Measurements from ENCODE around the gene LAMA2.
A peak's percentile ranks its signal among the peaks of the same experiment; 100 is the strongest.

LAMA2 gene

GRCh38 chr6:129364037-129364436 is 481.1 kb downstream of the LAMA2 start:
- CTCF ChIA-PET: interaction anchor here (1.2 kb wide), 1 partner anchor 34 kb away, joined by 3 read pairs; no protein-coding TSS in a partner anchor
- Histone ChIP-seq H3K4me1 (ENCODE audit: control extremely low read depth in 1 of 4, control insufficient read depth in 4 of 4, insufficient read depth in 4 of 4, low read length in 3 of 4) (no peaks in the 10 kb centered on the region), H3K36me3 (ENCODE audit: control insufficient read depth in 4 of 4, insufficient read depth in 4 of 4, low read length in 3 of 4) (no peaks in the 10 kb centered on the region), H3K4me3 (ENCODE audit: control insufficient read depth in 1 of 7, extremely low read depth in 1 of 7, insufficient read depth in 4 of 7, low read depth in 2 of 7, low read length in 6 of 7) (no peak overlapping the region), H3K27me3 (replicated peaks in 2 of 5; ENCODE audit: control insufficient read depth in 4 of 5, insufficient read depth in 5 of 5, low read length in 4 of 5) (peaks cover 0 to 2% (median 0%) of the 10 kb centered on the region in 5 experiments), H3K9me3 (ENCODE audit: control extremely low read depth in 1 of 5, control insufficient read depth in 4 of 5, insufficient read depth in 2 of 5, low read depth in 1 of 5, low read length in 4 of 5) (no peaks in the 10 kb centered on the region), H3K27ac (ENCODE audit: insufficient read depth in 1 of 2, low read depth in 1 of 2, low read length in 2 of 2, poor library complexity in 1 of 2, severe bottlenecking in 2 of 2) (no peak overlapping the region)
- DNase-seq: no peak
- WGBS (ENCODE audit: insufficient coverage): 97% methylated on average over 2 of the region's 3 CpGs
- POLR2A ChIA-PET: no interaction called here

GRCh38 chr6:129364767-129365166 is 481.8 kb downstream of the LAMA2 start:
- no peak overlapping the region for H3K27ac ChIP-seq (ENCODE audit: insufficient read depth in 1 of 2, low read depth in 1 of 2, low read length in 2 of 2, poor library complexity in 1 of 2, severe bottlenecking in 2 of 2)
- CTCF ChIA-PET: no interaction called here

GRCh38 chr6:129368076-129368475 is 485.1 kb downstream of the LAMA2 start:
- no peak overlapping the region for H3K4me3 ChIP-seq (ENCODE audit: control insufficient read depth in 1 of 7, extremely low read depth in 1 of 7, insufficient read depth in 4 of 7, low read depth in 2 of 7, low read length in 6 of 7)
- POLR2A ChIA-PET: no interaction called here
- 71% methylated on average over 1 of the region's 1 CpG for WGBS (ENCODE audit: insufficient coverage)
- no peaks in the 10 kb centered on the region for H3K36me3 ChIP-seq (ENCODE audit: control insufficient read depth in 4 of 4, insufficient read depth in 4 of 4, low read length in 3 of 4)
- H3K4me1 ChIP-seq (ENCODE audit: control extremely low read depth in 1 of 4, control insufficient read depth in 4 of 4, insufficient read depth in 4 of 4, low read length in 3 of 4): no peaks in the 10 kb centered on the region
- DNase-seq: peak in 1 of 3 donors; percentile 6
- H3K27me3 ChIP-seq (replicated peaks in 2 of 5; ENCODE audit: control insufficient read depth in 4 of 5, insufficient read depth in 5 of 5, low read length in 4 of 5): peaks cover 0 to 2% (median 0%) of the 10 kb centered on the region in 5 experiments
- no peaks in the 10 kb centered on the region for H3K9me3 ChIP-seq (ENCODE audit: control extremely low read depth in 1 of 5, control insufficient read depth in 4 of 5, insufficient read depth in 2 of 5, low read depth in 1 of 5, low read length in 4 of 5)
- CTCF ChIA-PET: no interaction called here
- no peak overlapping the region for H3K27ac ChIP-seq (ENCODE audit: insufficient read depth in 1 of 2, low read depth in 1 of 2, low read length in 2 of 2, poor library complexity in 1 of 2, severe bottlenecking in 2 of 2)

More at GRCh38 chr6:129364767-129365166, 481.8 kb downstream of the LAMA2 start:
- WGBS (ENCODE audit: insufficient coverage): 100% methylated on average over 2 of the region's 3 CpGs
- no peak overlapping the region for H3K4me3 ChIP-seq (ENCODE audit: control insufficient read depth in 1 of 7, extremely low read depth in 1 of 7, insufficient read depth in 4 of 7, low read depth in 2 of 7, low read length in 6 of 7)
- no peak for DNase-seq
- no peaks in the 10 kb centered on the region for H3K36me3 ChIP-seq (ENCODE audit: control insufficient read depth in 4 of 4, insufficient read depth in 4 of 4, low read length in 3 of 4)
- no peaks in the 10 kb centered on the region for H3K4me1 ChIP-seq (ENCODE audit: control extremely low read depth in 1 of 4, control insufficient read depth in 4 of 4, insufficient read depth in 4 of 4, low read length in 3 of 4)
- POLR2A ChIA-PET: no interaction called here
- H3K27me3 ChIP-seq (replicated peaks in 2 of 5; ENCODE audit: control insufficient read depth in 4 of 5, insufficient read depth in 5 of 5, low read length in 4 of 5): peaks cover 0 to 2% (median 0%) of the 10 kb centered on the region in 5 experiments
- H3K9me3 ChIP-seq (ENCODE audit: control extremely low read depth in 1 of 5, control insufficient read depth in 4 of 5, insufficient read depth in 2 of 5, low read depth in 1 of 5, low read length in 4 of 5): no peaks in the 10 kb centered on the region

GRCh38 chr6:129368970-129369369 is 486.0 kb downstream of the LAMA2 start:
- H3K4me3 ChIP-seq (ENCODE audit: control insufficient read depth in 1 of 7, extremely low read depth in 1 of 7, insufficient read depth in 4 of 7, low read depth in 2 of 7, low read length in 6 of 7): no peak overlapping the region
- POLR2A ChIA-PET: no interaction called here
- WGBS (ENCODE audit: insufficient coverage): 43% methylated on average over 1 of the region's 2 CpGs
- H3K27me3 ChIP-seq (replicated peaks in 2 of 5; ENCODE audit: control insufficient read depth in 4 of 5, insufficient read depth in 5 of 5, low read length in 4 of 5): peaks cover 0 to 2% (median 0%) of the 10 kb centered on the region in 5 experiments
- no peak overlapping the region for H3K27ac ChIP-seq (ENCODE audit: insufficient read depth in 1 of 2, low read depth in 1 of 2, low read length in 2 of 2, poor library complexity in 1 of 2, severe bottlenecking in 2 of 2)
- CTCF ChIA-PET: no interaction called here
- no peaks in the 10 kb centered on the region for H3K36me3 ChIP-seq (ENCODE audit: control insufficient read depth in 4 of 4, insufficient read depth in 4 of 4, low read length in 3 of 4)
- DNase-seq: no peak
- no peaks in the 10 kb centered on the region for H3K9me3 ChIP-seq (ENCODE audit: control extremely low read depth in 1 of 5, control insufficient read depth in 4 of 5, insufficient read depth in 2 of 5, low read depth in 1 of 5, low read length in 4 of 5)
- H3K4me1 ChIP-seq (ENCODE audit: control extremely low read depth in 1 of 4, control insufficient read depth in 4 of 4, insufficient read depth in 4 of 4, low read length in 3 of 4): no peaks in the 10 kb centered on the region

GRCh38 chr6:129369737-129370136 is 486.8 kb downstream of the LAMA2 start:
- Histone ChIP-seq H3K9me3 (ENCODE audit: control extremely low read depth in 1 of 5, control insufficient read depth in 4 of 5, insufficient read depth in 2 of 5, low read depth in 1 of 5, low read length in 4 of 5) (no peaks in the 10 kb centered on the region), H3K27ac (ENCODE audit: insufficient read depth in 1 of 2, low read depth in 1 of 2, low read length in 2 of 2, poor library complexity in 1 of 2, severe bottlenecking in 2 of 2) (no peak overlapping the region), H3K4me1 (ENCODE audit: control extremely low read depth in 1 of 4, control insufficient read depth in 4 of 4, insufficient read depth in 4 of 4, low read length in 3 of 4) (no peaks in the 10 kb centered on the region), H3K27me3 (replicated peaks in 2 of 5; ENCODE audit: control insufficient read depth in 4 of 5, insufficient read depth in 5 of 5, low read length in 4 of 5) (peaks cover 0 to 2% (median 0%) of the 10 kb centered on the region in 5 experiments), H3K4me3 (ENCODE audit: control insufficient read depth in 1 of 7, extremely low read depth in 1 of 7, insufficient read depth in 4 of 7, low read depth in 2 of 7, low read length in 6 of 7) (no peak overlapping the region), H3K36me3 (ENCODE audit: control insufficient read depth in 4 of 4, insufficient read depth in 4 of 4, low read length in 3 of 4) (no peaks in the 10 kb centered on the region)
- no peak for DNase-seq
- CTCF ChIA-PET: interaction anchor here (1.0 kb wide), 1 partner anchor 10 kb away, joined by 4 read pairs; no protein-coding TSS in a partner anchor
- POLR2A ChIA-PET: no interaction called here
- 92% methylated on average over 4 of the region's 5 CpGs for WGBS (ENCODE audit: insufficient coverage)

- Histone ChIP-seq H3K27ac (ENCODE audit: insufficient read depth in 1 of 2, low read depth in 1 of 2, low read length in 2 of 2, poor library complexity in 1 of 2, severe bottlenecking in 2 of 2) (no peak overlapping the region), H3K36me3 (ENCODE audit: control insufficient read depth in 4 of 4, insufficient read depth in 4 of 4, low read length in 3 of 4) (no peaks in the 10 kb centered on the region), H3K4me1 (ENCODE audit: control extremely low read depth in 1 of 4, control insufficient read depth in 4 of 4, insufficient read depth in 4 of 4, low read length in 3 of 4) (no peaks in the 10 kb centered on the region), H3K4me3 (ENCODE audit: control insufficient read depth in 1 of 7, extremely low read depth in 1 of 7, insufficient read depth in 4 of 7, low read depth in 2 of 7, low read length in 6 of 7) (no peak overlapping the region), H3K27me3 (replicated peaks in 2 of 5; ENCODE audit: control insufficient read depth in 4 of 5, insufficient read depth in 5 of 5, low read length in 4 of 5) (peaks cover 0 to 2% (median 0%) of the 10 kb centered on the region in 5 experiments), H3K9me3 (ENCODE audit: control extremely low read depth in 1 of 5, control insufficient read depth in 4 of 5, insufficient read depth in 2 of 5, low read depth in 1 of 5, low read length in 4 of 5) (no peaks in the 10 kb centered on the region)
- WGBS (ENCODE audit: insufficient coverage): 17% methylated on average over 8 of the region's 9 CpGs
- ChIA-PET POLR2A (no interaction called here), CTCF (interaction anchor here (0.8 to 1.0 kb wide), 3 partner anchors 9 to 934 kb away, joined by 3 to 4 read pairs (median 4); no protein-coding TSS in a partner anchor)
- DNase-seq: peak; percentile 20 to 50 (median 46)
Measured at GRCh38 chr6:129370268-129370916, 487.5 kb downstream of the LAMA2 start.

GRCh38 chr6:129381885-129382284 is 498.9 kb downstream of the LAMA2 start:
- Histone ChIP-seq H3K36me3 (ENCODE audit: control insufficient read depth in 4 of 4, insufficient read depth in 4 of 4, low read length in 3 of 4) (no peaks in the 10 kb centered on the region), H3K27ac (ENCODE audit: insufficient read depth in 1 of 2, low read depth in 1 of 2, low read length in 2 of 2, poor library complexity in 1 of 2, severe bottlenecking in 2 of 2) (no peak overlapping the region), H3K27me3 (replicated peaks in 2 of 5; ENCODE audit: control insufficient read depth in 4 of 5, insufficient read depth in 5 of 5, low read length in 4 of 5) (peaks cover 0 to 3% (median 2%) of the 10 kb centered on the region in 5 experiments), H3K9me3 (ENCODE audit: control extremely low read depth in 1 of 5, control insufficient read depth in 4 of 5, insufficient read depth in 2 of 5, low read depth in 1 of 5, low read length in 4 of 5) (no peaks in the 10 kb centered on the region), H3K4me3 (ENCODE audit: control insufficient read depth in 1 of 7, extremely low read depth in 1 of 7, insufficient read depth in 4 of 7, low read depth in 2 of 7, low read length in 6 of 7) (no peak overlapping the region), H3K4me1 (ENCODE audit: control extremely low read depth in 1 of 4, control insufficient read depth in 4 of 4, insufficient read depth in 4 of 4, low read length in 3 of 4) (no peaks in the 10 kb centered on the region)
- ChIA-PET POLR2A (no interaction called here), CTCF (no interaction called here)
- WGBS (ENCODE audit: insufficient coverage): 100% methylated on average over 1 of the region's 2 CpGs
- DNase-seq: no peak

All from common myeloid progenitor, CD34-positive (primary cell).